Esophagus squamous epithelium (tissue), 5 donors: ENCODE results near the gene C8A. TPM values are rescaled to one million over a fixed set of nuclear protein-coding genes. Genes with fewer than 3 reads are reported as not detected.

Experiments used
- DNase-seq: peaks from one replicate; lab custom pipeline; 2025; lab: John Stamatoyannopoulos, UW
- H3K27ac ChIP-seq, 4 donors: fragments of 200-600 bp; sonication (generic); one replicate each; pipeline ENCODE4 v1.5.1; 2016 to 2019; ENCODE audit warnings: mild to moderate bottlenecking in 1 of 4
- H3K27me3 ChIP-seq, 4 donors: fragments of 200-600 bp; sonication (generic); 1 replicate in 3 of 4; 2 replicates in 1 of 4; pipeline versions ENCODE4 v1.5.1 to v1.6.0; 2017 to 2021; ENCODE audit warnings: antibody characterized with exemption in 1 of 4
- H3K36me3 ChIP-seq, 3 donors: fragments of 200-600 bp; sonication (generic); one replicate each; pipeline ENCODE4 v1.5.1; 2016 to 2019
- H3K4me1 ChIP-seq, 3 donors: fragments of 200-600 bp; sonication (generic); one replicate each; pipeline ENCODE4 v1.5.1; 2017 to 2019
- H3K4me3 ChIP-seq, 4 donors: fragments of 200-600 bp; sonication (generic); 1 replicate in 3 of 4; 2 replicates in 1 of 4; pipeline ENCODE4 v1.5.1; 2016 to 2019; ENCODE audit warnings: mild to moderate bottlenecking in 2 of 4, moderate library complexity in 1 of 4
- H3K9me3 ChIP-seq, 3 donors: fragments of 200-600 bp; sonication (generic); one replicate each; pipeline ENCODE4 v1.5.1; 2016 to 2019
- POLR2A ChIP-seq, 4 donors: fragments of 450-650 bp; IDR thresholded peaks; one replicate each; pipeline ENCODE4 v1.6.1; 2017; ENCODE audit warnings: antibody characterized with exemption in 4 of 4, mild to moderate bottlenecking in 4 of 4, moderate library complexity in 3 of 4
- WGBS, 2 donors: methylation state at CpG; one replicate each; pipeline ENCODE4 v1.1.5; 2018; 5-methylcytosine and 5-hydroxymethylcytosine counted together
- intact Hi-C: fragments of 100-400 bp; cut with DNase I; formaldehyde crosslinking; loops from one replicate; pipeline ENCODE4 v1.15.0; 2022
- total RNA-seq, 4 donors: library from RNA; depleted of rRNA; stranded (reverse); fragments of >200 nt; gene quantifications; one replicate each; pipeline ENCODE4 v1.1.0, GENCODE V29; 2016
- TF ChIP-seq, protein P1 (sequence below), 6 experiments: fragments of 450-650 bp in 4 of 6; fragments of 200-600 bp in 2 of 6; sonication (generic) in 2 of 6; IDR thresholded peaks; one replicate each; pipeline ENCODE4 v1.5.1; 2016 to 2019; ENCODE audit warnings: antibody characterized with exemption in 6 of 6, mild to moderate bottlenecking in 4 of 6, moderate library complexity in 4 of 6
- donor health status: DM: yes; HTN: yes; CAD: no.

The C8A gene
- total RNA-seq, 4 donors from 2014 or later: not detected

DNA sequence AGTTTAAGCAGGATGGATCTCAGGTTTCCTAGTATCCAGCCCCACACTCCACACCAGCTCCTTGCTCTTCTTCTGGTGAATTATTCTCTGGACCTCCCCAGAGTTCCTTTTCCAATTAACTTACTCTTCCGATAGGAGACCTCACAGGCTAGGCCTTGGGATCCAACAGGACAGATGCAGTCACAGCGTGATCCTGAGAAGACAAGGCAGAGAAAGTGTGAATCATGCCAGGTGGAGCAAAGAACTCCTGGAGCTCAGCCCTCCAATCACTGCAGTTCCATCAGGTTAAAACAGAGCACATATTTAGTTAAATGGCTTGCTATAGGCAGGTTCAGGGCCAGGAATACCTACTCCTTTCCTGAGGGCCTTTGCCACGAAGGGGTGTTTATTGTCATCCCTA is 77.1 kb downstream of the C8A start:
- Histone ChIP-seq H3K4me1 (no peaks in the 10 kb centered on the region), H3K9me3 (no peaks in the 10 kb centered on the region), H3K4me3 (no peak overlapping the region), H3K27me3 (peaks cover 0 to 33% (median 0%) of the 10 kb centered on the region in 4 donors), H3K27ac (no peak overlapping the region), H3K36me3 (no peaks in the 10 kb centered on the region)
- no peak for DNase-seq
- 53 to 68% methylated on average over 1 to 2 of the region's 3 CpGs for WGBS, 2 donors
- intact Hi-C loops: no loop called here
- TF ChIP-seq, protein P1, sequence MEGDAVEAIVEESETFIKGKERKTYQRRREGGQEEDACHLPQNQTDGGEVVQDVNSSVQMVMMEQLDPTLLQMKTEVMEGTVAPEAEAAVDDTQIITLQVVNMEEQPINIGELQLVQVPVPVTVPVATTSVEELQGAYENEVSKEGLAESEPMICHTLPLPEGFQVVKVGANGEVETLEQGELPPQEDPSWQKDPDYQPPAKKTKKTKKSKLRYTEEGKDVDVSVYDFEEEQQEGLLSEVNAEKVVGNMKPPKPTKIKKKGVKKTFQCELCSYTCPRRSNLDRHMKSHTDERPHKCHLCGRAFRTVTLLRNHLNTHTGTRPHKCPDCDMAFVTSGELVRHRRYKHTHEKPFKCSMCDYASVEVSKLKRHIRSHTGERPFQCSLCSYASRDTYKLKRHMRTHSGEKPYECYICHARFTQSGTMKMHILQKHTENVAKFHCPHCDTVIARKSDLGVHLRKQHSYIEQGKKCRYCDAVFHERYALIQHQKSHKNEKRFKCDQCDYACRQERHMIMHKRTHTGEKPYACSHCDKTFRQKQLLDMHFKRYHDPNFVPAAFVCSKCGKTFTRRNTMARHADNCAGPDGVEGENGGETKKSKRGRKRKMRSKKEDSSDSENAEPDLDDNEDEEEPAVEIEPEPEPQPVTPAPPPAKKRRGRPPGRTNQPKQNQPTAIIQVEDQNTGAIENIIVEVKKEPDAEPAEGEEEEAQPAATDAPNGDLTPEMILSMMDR (IDR thresholded peaks at IDR 0.05): no peak
- no peak for TF ChIP-seq POLR2A (IDR thresholded peaks at IDR 0.05)

DNA sequence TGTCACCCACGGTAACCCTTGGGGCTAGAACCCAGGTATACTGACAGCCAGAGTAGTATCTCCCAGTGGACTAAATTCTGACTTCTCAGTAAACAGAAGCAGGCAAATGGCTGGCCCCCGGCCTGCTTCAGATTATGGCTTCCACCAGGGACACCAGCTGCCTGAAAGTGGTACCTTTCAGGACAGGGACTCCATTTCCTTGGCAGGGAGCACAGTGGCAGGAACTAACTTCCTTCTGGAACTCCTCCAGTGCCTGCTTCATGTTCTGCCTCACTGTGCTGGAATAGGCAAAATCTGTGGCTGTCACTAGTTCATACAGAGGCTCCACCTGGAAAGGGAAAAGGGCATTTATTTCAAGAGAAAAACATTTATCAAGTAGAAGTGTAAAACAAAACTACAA is 78.6 kb downstream of the C8A start:
- Histone ChIP-seq H3K9me3 (no peaks in the 10 kb centered on the region), H3K27ac (no peak overlapping the region), H3K27me3 (peaks cover 0 to 24% (median 0%) of the 10 kb centered on the region in 4 donors), H3K4me1 (no peaks in the 10 kb centered on the region), H3K36me3 (no peaks in the 10 kb centered on the region), H3K4me3 (no peak overlapping the region)
- intact Hi-C loops: no loop called here
- DNase-seq: no peak
- no peak for TF ChIP-seq POLR2A (IDR thresholded peaks at IDR 0.05)
- TF ChIP-seq, protein P1 (IDR thresholded peaks at IDR 0.05): no peak
- 43 to 80% methylated on average over 1 of the region's 2 CpGs for WGBS, 2 donors

DNA sequence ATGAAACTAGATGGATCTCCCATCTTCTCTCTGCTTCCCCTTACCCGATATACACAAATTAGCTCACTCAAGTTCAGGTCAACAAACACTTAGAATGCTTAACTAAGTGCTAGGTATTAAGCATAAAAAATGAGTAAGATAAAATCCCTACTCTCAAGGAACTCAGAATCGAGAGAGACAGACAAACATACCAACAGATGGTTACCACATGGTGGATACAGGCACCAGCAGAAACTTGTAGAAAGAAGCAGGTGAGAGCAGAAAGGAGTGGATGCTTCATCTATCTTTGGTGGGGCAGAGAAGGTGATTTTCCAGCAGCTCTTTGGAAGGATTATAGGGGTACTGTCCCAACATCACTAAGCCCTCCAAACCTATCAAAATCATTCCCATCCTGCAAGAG is 79.0 kb downstream of the C8A start:
- no peaks in the 10 kb centered on the region for H3K36me3 ChIP-seq
- intact Hi-C loops: no loop called here
- no peak overlapping the region for H3K4me3 ChIP-seq
- peaks cover 0 to 26% (median 0%) of the 10 kb centered on the region in 4 donors for H3K27me3 ChIP-seq
- WGBS, 2 donors: 48 to 60% methylated on average over 2 of the region's 2 CpGs
- H3K4me1 ChIP-seq: no peaks in the 10 kb centered on the region
- no peak for DNase-seq
- TF ChIP-seq, protein P1 (IDR thresholded peaks at IDR 0.05): no peak
- TF ChIP-seq POLR2A (IDR thresholded peaks at IDR 0.05): no peak
- H3K27ac ChIP-seq: no peak overlapping the region
- no peaks in the 10 kb centered on the region for H3K9me3 ChIP-seq

DNA sequence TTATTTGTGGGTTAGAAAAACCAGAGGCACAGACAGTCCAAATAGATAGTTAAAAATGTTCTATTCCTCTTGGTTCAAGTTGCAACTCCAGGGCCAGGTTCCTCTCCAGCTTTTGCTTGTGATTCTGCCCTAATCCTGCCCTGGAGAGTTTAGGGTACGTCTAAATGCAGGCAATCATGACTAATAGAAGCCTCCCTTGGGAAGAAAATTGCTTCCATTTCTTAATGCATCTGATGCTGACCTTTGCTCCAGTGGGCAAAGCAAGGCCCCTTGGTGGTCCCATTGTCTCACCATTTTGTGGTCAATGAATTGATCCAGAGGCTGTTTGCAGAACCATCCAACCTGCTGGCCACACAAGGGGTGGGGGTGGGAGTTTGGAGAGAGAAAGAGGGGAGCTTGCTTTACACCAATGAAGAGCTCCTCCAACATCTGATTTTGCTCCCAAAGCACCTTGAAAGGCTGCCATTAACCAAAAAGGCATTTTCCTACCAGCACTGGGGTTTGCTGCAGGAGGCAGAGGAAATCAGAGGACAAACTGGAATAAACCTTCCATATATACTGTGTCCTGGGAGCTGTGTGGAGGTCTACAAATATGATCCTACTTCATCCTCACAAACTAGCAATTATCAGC is 79.9 kb downstream of the C8A start:
- WGBS, 2 donors: 11 to 20% methylated on average over 1 of the region's 1 CpG
- H3K27me3 ChIP-seq: peaks cover 0 to 30% (median 0%) of the 10 kb centered on the region in 4 donors
- DNase-seq: no peak
- no peak for TF ChIP-seq POLR2A (IDR thresholded peaks at IDR 0.05)
- TF ChIP-seq, protein P1 (IDR thresholded peaks at IDR 0.05): no peak
- no peak overlapping the region for H3K27ac ChIP-seq
- H3K9me3 ChIP-seq: no peaks in the 10 kb centered on the region
- no peaks in the 10 kb centered on the region for H3K36me3 ChIP-seq
- no peaks in the 10 kb centered on the region for H3K4me1 ChIP-seq
- intact Hi-C loops: no loop called here
- no peak overlapping the region for H3K4me3 ChIP-seq

DNA sequence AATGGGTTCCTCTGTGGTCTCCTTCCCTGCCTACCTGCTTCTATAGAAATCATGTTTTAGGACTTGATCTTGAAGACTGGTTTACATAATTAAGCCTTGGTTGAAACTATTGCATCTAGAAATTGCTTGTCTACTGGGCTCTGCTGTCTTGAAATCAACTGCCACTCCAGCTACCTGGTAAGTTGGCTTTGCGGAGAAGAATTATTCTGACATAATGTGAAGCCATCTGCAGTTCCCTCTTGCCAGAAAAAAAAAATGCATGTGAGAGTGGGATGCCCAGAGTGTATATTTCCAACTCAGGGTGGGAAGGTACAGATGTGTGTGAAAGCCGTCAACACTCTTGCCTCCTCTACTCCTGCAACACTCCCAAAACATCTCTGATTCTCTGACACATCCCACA is 84.0 kb downstream of the C8A start:
- Histone ChIP-seq H3K9me3 (no peaks in the 10 kb centered on the region), H3K4me3 (no peak overlapping the region), H3K4me1 (no peaks in the 10 kb centered on the region), H3K27ac (no peak overlapping the region), H3K36me3 (no peaks in the 10 kb centered on the region), H3K27me3 (peaks cover 0 to 18% (median 0%) of the 10 kb centered on the region in 4 donors)
- TF ChIP-seq, protein P1 (IDR thresholded peaks at IDR 0.05): no peak
- no peak for TF ChIP-seq POLR2A (IDR thresholded peaks at IDR 0.05)
- 92 to 100% methylated on average over 2 of the region's 2 CpGs for WGBS, 2 donors
- intact Hi-C loops: no loop called here
- DNase-seq: no peak
